ENCODE results near the gene TRAF3IP1.
"Not testable (repeated sequence)": the region's sequence is repeated elsewhere in the genome, so short reads cannot be mapped to it uniquely, and the experiment has no call there.

TRAF3IP1 gene

GRCh38 chr2:238382381-238382781, 62.1 kb downstream of the TRAF3IP1 start:
- DNase-seq: no peak

- no peak for DNase-seq
Observed at GRCh38 chr2:238383135-238383534, 62.8 kb downstream of the TRAF3IP1 start.

GRCh38 chr2:238383743-238384380, 63.5 kb downstream of the TRAF3IP1 start:
- DNase-seq: no peak

- DNase-seq: no peak
Observed at GRCh38 chr2:238387332-238387731, 67.0 kb downstream of the TRAF3IP1 start.

- DNase-seq: no peak
Observed at GRCh38 chr2:238388794-238389193, 68.5 kb downstream of the TRAF3IP1 start.

GRCh38 chr2:238389988-238390589, 69.8 kb downstream of the TRAF3IP1 start:
- no peak for DNase-seq

- no peak for DNase-seq
Observed at GRCh38 chr2:238391042-238391689, 70.8 kb downstream of the TRAF3IP1 start.

GRCh38 chr2:238396663-238397062, 76.3 kb downstream of the TRAF3IP1 start:
- no peak for DNase-seq

- DNase-seq: no peak
Observed at GRCh38 chr2:238397356-238397755, 77.0 kb downstream of the TRAF3IP1 start.

- DNase-seq: no peak
Observed at GRCh38 chr2:238398577-238398976, 78.3 kb downstream of the TRAF3IP1 start.

- DNase-seq: no peak
Observed at GRCh38 chr2:238399094-238399493, 78.8 kb downstream of the TRAF3IP1 start.

- DNase-seq: no peak
Observed at GRCh38 chr2:238401551-238401950, 81.2 kb downstream of the TRAF3IP1 start.

GRCh38 chr2:238403632-238404405, 83.5 kb downstream of the TRAF3IP1 start:
- no peak for DNase-seq

GRCh38 chr2:238404406-238405216, 84.3 kb downstream of the TRAF3IP1 start:
- no peak for DNase-seq

- DNase-seq: not testable (repeated sequence)
Observed at GRCh38 chr2:238405217-238405555, 84.9 kb downstream of the TRAF3IP1 start.

- no peak for DNase-seq
Observed at GRCh38 chr2:238406221-238406997, 86.1 kb downstream of the TRAF3IP1 start.

GRCh38 chr2:238406998-238407285, 86.6 kb downstream of the TRAF3IP1 start:
- no peak for DNase-seq

GRCh38 chr2:238407566-238407965, 87.2 kb downstream of the TRAF3IP1 start:
- no peak for DNase-seq

- no peak for DNase-seq
Observed at GRCh38 chr2:238408615-238409340, 88.5 kb downstream of the TRAF3IP1 start.

GRCh38 chr2:238409341-238410199, 89.3 kb downstream of the TRAF3IP1 start:
- DNase-seq: no peak

All from NCI-H1694 treated with DMSO at 0.1 percent for 48 hours (cell line).